SK-N-SH treated with all-trans-retinoic acid at 6 μM for 48 hours (cell line): ENCODE data around the gene SOX13.

Experiments
- ARNTL ChIP-seq: fragments of 450-650 bp; formaldehyde crosslinking; IDR thresholded peaks from 2 replicates; pipeline ENCODE4 v1.5.0; 2020; ENCODE audit warnings: low read depth, mild to moderate bottlenecking, moderate library complexity, borderline replicate concordance
- CSDC2 ChIP-seq: fragments of 250-450 bp; sonication (Bioruptor Pico); IDR thresholded peaks from 2 replicates; pipeline ENCODE4 v1.5.0; 2020; ENCODE audit warnings: mild to moderate bottlenecking, moderate library complexity
- ZFP3 ChIP-seq: fragments of 250-450 bp; sonication (Bioruptor Pico); IDR thresholded peaks from 2 replicates; pipeline ENCODE4 v1.5.0; 2020; ENCODE audit warnings: mild to moderate bottlenecking, moderate library complexity
- ZFP30 ChIP-seq: fragments of 450-650 bp; formaldehyde crosslinking; IDR thresholded peaks from 2 replicates; pipeline ENCODE4 v1.5.0; 2022; ENCODE audit warnings: mild to moderate bottlenecking, moderate library complexity
- ZNF565 ChIP-seq: fragments of 450-650 bp; formaldehyde crosslinking; conservative IDR thresholded peaks from 2 replicates; pipeline ENCODE4 v1.5.0; 2020; ENCODE audit warnings: low read depth, mild to moderate bottlenecking, moderate library complexity
- ZNF8 ChIP-seq: fragments of 450-650 bp; formaldehyde crosslinking; IDR thresholded peaks from 2 replicates; pipeline ENCODE4 v1.5.0; 2020; ENCODE audit warnings: mild to moderate bottlenecking, moderate library complexity
- TF ChIP-seq, protein P1 (sequence below): fragments of 250-450 bp; sonication (Bioruptor Pico); IDR thresholded peaks from 2 replicates; pipeline ENCODE4 v1.8.0; 2020; ENCODE audit warnings: mild to moderate bottlenecking, moderate library complexity, borderline replicate concordance

DNA sequence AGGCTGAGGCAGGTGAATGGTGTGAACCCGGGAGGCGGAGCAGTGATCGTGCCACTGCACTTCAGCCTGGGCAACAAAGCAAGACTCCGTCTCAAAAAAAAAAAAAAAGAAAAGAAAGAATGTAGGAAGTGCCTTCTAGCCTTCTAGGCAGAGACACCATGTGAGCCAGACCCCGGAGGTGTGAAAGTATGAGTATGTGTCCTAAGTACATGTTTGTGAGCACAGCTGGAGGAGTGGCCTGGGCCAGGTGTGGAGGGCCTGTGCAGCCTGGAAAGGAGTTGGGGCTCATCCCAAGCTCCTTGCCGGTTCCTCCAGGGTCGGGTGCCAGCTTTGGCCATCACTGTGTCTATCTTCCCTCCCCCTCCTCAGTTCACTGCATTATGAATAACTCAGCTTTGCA, 13.0 kb downstream of the SOX13 start:
- TF ChIP-seq ARNTL (CRISPR knock-in tag) = no peak
- no peak for TF ChIP-seq ZFP30
- TF ChIP-seq ZFP3 = no peak
- no peak for TF ChIP-seq ZNF565
- TF ChIP-seq ZNF8 (CRISPR knock-in tag) = no peak
- TF ChIP-seq CSDC2 = no peak
- TF ChIP-seq, protein P1, sequence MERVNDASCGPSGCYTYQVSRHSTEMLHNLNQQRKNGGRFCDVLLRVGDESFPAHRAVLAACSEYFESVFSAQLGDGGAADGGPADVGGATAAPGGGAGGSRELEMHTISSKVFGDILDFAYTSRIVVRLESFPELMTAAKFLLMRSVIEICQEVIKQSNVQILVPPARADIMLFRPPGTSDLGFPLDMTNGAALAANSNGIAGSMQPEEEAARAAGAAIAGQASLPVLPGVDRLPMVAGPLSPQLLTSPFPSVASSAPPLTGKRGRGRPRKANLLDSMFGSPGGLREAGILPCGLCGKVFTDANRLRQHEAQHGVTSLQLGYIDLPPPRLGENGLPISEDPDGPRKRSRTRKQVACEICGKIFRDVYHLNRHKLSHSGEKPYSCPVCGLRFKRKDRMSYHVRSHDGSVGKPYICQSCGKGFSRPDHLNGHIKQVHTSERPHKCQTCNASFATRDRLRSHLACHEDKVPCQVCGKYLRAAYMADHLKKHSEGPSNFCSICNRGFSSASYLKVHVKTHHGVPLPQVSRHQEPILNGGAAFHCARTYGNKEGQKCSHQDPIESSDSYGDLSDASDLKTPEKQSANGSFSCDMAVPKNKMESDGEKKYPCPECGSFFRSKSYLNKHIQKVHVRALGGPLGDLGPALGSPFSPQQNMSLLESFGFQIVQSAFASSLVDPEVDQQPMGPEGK = no peak
